Measurements from ENCODE around the gene JUP.

JUP gene

GRCh38 chr17:41810659-41811548, 24.4 kb upstream of the JUP start:
- TF ChIP-seq CTCF (IDR thresholded peaks at IDR 0.05; ENCODE audit: control extremely low read depth, extremely low read depth, low read depth, missing control alignments): no peak
- DNase-seq (ENCODE audit: extremely low spot score): no peak
- ChIA-PET POLR2A (interaction anchor here (0.6 kb wide), 1 partner anchor 36 kb away, joined by 4 read pairs; no protein-coding TSS in a partner anchor), CTCF (interaction anchor here (0.8 to 3.8 kb wide), 19 partner anchors 9 to 115 kb away, joined by 3 to 21 read pairs (median 4); partner anchors contain the start of genes JUP and KLHL11)

- DNase-seq (ENCODE audit: extremely low spot score): no peak
- ChIA-PET CTCF (interaction anchor here (1.3 kb wide), 1 partner anchor 69 kb away, joined by 4 read pairs; no protein-coding TSS in a partner anchor), POLR2A (no interaction called here)
- no peak for TF ChIP-seq CTCF (IDR thresholded peaks at IDR 0.05; ENCODE audit: control extremely low read depth, extremely low read depth, low read depth, missing control alignments)
Measured at GRCh38 chr17:41806685-41807445, 20.4 kb upstream of the JUP start.

- POLR2A ChIA-PET: no interaction called here
- DNase-seq (ENCODE audit: extremely low spot score): no peak
Measured at GRCh38 chr17:41803049-41804020, 16.8 kb upstream of the JUP start.

GRCh38 chr17:41801374-41802271, 15.1 kb upstream of the JUP start:
- TF ChIP-seq CTCF (IDR thresholded peaks at IDR 0.05; ENCODE audit: control extremely low read depth, extremely low read depth, low read depth, missing control alignments): peak; percentile 94
- DNase-seq (ENCODE audit: extremely low spot score): peak; percentile 87
- POLR2A ChIA-PET: no interaction called here
- CTCF ChIA-PET: interaction anchor here (0.7 to 6.4 kb wide), 26 partner anchors 9 to 299 kb away, joined by 3 to 53 read pairs (median 6); partner anchors contain the start of genes HAP1, JUP and P3H4

More at GRCh38 chr17:41803049-41804020, 16.8 kb upstream of the JUP start:
- CTCF ChIA-PET: interaction anchor here (1.6 to 6.4 kb wide), 5 partner anchors 8 to 67 kb away, joined by 3 to 53 read pairs (median 21); partner anchors contain the start of genes HAP1 and P3H4
- TF ChIP-seq CTCF (IDR thresholded peaks at IDR 0.05; ENCODE audit: control extremely low read depth, extremely low read depth, low read depth, missing control alignments): no peak

- CTCF ChIA-PET: interaction anchor here (0.7 to 6.4 kb wide), 20 partner anchors 10 to 300 kb away, joined by 3 to 53 read pairs (median 6); partner anchors contain the start of genes HAP1, JUP and P3H4
- no peak for TF ChIP-seq CTCF (IDR thresholded peaks at IDR 0.05; ENCODE audit: control extremely low read depth, extremely low read depth, low read depth, missing control alignments)
- POLR2A ChIA-PET: no interaction called here
- no peak for DNase-seq (ENCODE audit: extremely low spot score)
Measured at GRCh38 chr17:41800601-41801373, 14.3 kb upstream of the JUP start.
